HG03442 (cell line): ENCODE measurements around the gene PISD.
"Not testable (repeated sequence)": the region's sequence is repeated elsewhere in the genome, so short reads cannot be mapped to it uniquely, and the experiment has no call there.

Source experiments
- ATAC-seq: cut with Tn5 transposase; IDR thresholded peaks from one replicate; pipeline ENCODE4 v1.9.1; 2021; ENCODE audit warnings: mild to moderate bottlenecking, moderate library complexity; ENCODE audit not compliant: unreplicated experiment

PISD gene

DNA sequence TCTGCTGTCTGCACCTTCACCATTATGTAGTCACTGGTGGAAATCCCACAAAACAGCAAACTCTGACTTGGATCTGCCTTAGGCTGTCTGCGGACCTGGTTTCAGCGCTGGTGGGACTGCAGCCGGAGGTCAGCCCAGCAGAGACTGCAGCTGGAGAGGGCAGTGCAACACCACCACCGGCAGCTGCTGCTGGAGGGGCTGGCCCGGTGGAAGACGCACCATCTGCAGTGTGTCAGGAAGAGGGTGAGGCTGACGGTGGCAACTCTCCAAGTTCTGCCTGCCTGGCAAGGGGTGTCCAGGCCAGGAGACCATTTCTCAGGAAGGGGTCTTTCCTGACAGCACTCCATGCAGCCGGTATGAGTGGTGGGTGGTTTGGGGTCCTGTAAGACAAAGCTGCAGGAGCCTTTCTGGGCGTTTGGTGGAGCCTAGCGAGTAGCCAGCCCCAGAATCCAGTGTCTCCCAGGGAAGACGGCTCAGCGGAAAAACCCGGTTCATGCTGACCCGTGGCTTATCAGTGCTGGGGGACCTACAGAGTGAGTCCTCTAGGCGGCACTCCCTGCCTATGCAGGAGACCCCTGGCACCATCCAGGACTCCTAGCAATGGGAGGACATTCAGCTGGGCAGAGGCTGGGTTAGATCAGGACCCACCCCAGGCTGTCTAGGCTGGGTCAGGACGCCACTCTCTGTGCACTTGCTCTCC is 50.8 kb downstream of the PISD start:
- ATAC-seq: no peak

- ATAC-seq: no peak
Measured at GRCh38 chr22:31610611-31611010, 51.4 kb downstream of the PISD start.

- no peak for ATAC-seq
Measured at GRCh38 chr22:31609716-31610115, 52.3 kb downstream of the PISD start.

GRCh38 chr22:31607696-31608095 is 54.3 kb downstream of the PISD start:
- ATAC-seq: no peak

DNA sequence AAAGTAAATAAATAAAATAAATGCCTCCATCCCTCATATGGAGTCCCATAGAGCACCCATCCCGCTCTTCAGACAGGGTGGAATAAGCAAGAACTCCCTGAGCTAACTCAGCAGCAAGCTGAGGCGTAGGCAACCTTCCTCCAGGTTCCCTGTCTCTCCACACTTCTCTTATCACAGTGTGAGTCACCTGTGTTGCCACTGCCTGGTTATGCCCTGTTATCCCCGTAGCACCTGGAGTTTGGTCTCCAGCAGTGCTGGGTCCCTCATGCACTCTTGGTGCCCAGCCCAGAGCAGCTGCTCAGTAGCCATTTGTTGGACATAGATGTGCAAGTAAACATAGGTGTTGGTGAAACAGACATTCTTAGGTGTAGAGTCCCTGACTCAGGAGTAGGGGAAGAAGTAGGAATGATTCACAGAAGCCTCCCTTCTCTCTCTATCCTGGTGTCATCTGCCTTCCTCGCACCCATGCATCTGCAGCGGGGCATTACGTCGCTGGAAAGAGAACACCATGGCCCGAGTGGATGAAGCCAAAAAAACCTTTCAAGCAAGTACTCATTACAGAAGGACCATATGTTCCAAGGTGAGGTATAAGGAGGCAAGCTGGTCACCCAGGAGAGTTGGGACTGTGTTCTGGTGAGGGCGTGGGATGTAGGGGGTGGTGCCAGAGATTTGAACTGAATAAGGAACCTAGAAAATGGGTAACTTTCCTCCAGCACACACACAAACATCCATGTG is 56.0 kb downstream of the PISD start:
- no peak for ATAC-seq

- no peak for ATAC-seq
Measured at GRCh38 chr22:31604746-31605705, 57.0 kb downstream of the PISD start.

DNA sequence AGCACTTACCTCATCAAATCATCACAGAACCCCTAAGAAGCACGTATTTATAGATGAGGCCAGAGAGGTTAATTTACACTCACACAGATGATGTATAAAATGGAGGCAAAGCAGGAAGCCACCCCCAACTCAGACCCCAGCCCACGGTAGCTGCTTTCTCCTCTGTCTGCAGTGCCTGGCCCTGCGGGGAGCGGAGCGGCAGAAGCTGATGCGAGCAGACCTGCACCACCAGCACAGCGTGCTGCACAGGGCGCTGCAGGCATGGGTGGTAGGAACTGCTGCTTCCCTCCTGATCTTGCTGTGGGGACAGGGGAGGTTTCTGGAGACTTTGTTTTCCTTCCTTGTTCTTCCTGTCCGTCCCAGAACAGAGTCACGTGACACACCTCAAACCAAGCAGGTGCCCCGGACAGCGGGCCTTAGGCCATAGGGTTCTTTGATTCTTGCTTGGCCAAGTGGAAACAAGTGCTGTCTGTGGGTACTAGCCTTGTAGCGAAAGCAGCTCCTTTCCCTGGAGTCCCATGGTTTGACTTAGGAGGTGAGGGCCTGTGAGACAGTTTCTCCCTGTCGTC is 57.8 kb downstream of the PISD start:
- ATAC-seq: no peak

DNA sequence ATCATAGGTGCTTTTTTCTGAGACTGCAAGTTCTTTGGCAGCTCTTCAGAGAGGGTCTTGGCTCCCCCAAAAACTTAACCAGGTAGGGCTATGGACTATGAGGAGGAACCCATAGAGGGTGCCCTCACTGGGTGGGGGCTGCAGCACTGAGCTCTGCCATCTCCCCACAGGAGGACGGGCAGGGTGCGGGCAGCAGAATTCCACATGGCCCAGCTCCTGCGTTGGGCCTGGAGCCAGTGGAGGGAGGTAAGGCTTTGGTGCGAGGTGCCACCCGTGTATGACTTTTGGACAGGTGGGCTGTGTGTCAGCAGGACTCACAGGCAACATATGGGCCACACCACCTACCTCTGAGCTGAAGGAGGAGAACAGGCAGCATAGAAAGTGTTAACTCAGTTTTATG is 58.4 kb downstream of the PISD start:
- no peak for ATAC-seq

DNA sequence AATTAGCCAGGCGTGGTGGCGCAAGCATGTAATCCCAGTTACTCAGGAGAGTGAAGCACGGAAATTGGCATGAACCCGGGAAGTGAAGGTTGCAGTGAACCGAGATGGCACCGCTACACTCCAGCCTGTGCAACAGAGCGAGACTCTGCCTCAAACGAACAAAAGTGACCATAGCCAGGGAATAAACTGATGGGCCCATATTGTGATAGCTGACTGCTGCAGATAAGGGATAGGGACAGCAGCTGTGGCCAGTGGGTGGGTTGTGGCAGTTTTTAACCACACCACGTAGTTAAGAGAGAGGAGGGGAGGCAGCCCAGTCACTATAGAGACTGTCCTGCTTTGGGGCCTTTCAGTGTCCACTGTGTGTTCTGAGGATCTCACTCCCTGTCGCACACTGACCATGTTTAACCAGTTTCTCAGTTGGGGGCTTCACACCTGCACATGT is 58.9 kb downstream of the PISD start:
- no peak for ATAC-seq

DNA sequence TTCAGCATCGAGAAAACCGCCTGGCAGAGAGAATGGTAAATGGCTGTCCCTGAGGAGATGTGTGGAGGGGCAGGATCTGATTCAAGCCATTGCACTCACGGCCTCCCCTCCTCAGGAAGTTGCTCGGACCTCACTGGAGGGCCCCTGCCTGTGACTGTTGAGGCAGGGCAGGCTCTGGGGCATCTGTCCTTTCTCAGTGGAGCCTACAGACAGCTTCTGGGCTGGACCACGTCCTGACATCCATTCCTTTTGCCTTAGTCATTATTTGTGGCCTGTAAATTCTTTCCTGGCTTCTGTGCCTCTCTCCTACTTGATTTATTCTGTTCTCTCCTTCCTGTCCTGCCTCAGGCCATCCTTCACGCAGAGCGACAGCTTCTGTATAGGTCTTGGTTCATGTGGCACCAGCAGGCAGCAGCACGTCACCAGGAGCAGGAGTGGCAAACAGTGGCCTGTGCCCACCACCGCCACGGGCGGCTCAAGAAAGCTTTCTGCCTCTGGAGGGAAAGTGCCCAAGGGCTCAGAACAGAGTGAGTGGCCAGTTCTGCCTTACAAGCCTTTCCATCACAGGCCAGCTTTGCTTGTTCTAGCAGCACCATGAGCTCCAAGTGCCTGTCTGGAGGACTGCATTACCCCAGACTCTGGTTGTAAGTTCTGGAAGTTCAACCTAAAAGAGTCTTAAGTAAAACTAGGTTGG is 59.6 kb downstream of the PISD start:
- no peak for ATAC-seq

GRCh38 chr22:31595271-31595670 is 66.7 kb downstream of the PISD start:
- ATAC-seq: no peak

GRCh38 chr22:31590161-31590560 is 71.9 kb downstream of the PISD start:
- ATAC-seq: not testable (repeated sequence)

DNA sequence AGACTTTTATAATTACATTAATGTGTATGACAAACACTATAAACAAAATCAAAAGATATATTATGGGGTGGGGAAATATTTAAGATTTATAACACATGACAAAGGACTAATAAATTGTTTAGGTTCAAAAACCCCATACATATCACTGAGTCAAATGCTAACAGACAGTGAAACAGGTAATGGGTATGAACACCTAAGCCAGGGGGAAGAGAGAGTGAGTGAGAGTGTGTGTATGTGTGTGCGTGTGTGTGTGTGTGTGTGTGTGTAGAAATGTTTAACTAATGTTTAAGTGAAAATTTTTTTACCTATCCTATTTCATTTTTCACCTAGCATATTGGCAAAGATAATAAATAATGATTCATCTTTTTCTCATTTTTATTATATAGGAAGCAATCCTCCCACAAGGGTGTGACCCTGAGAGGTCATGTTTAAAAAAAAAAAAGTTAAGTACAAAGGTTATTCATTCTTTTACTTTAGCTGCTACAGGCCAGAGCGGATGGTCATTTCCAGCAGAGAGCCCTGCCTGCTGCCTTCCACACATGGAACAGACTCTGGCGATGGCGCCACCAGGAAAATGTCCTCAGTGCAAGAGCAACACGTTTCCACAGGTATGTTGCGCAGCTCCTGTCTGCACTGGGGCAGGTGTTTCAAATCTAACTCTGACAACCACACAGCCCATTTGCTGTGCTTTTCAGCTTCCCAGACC is 72.9 kb downstream of the PISD start:
- no peak for ATAC-seq

GRCh38 chr22:31586137-31586920 is 75.7 kb downstream of the PISD start:
- ATAC-seq: no peak

GRCh38 chr22:31585161-31585859 is 76.7 kb downstream of the PISD start:
- ATAC-seq: no peak

GRCh38 chr22:31584804-31585160 is 77.2 kb downstream of the PISD start:
- no peak for ATAC-seq

DNA sequence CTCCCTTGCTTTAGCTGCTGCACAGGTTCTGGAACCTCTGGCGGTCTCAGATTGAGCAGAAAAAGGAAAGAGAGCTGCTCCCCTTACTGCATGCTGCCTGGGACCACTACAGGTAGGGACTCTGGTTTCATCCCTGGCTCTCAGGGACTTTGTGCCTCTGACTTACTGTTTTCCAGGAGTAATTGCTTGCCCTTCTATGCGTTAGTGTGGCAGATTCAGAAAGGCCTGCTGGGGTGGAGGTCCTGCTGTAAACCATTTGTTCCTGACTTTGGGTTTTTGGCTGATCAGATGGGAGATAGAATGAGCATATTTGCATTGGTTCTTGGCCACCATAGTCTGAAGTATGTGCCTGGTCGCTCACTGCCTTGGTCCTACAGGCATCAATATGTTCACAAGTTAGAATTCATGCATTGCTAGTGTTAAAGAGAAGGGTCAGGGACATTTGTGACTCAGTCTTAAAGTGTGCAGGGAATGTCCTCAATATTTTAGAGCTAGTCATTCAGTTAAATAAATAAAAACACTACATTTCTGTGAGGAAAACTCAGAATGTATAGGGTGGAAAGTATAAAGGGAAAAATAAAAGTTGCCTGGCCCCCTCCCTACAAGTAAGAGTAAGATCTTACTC is 78.0 kb downstream of the PISD start:
- ATAC-seq: no peak

GRCh38 chr22:31579835-31580242 is 82.2 kb downstream of the PISD start:
- ATAC-seq: no peak
